CD4-positive, alpha-beta T cell (primary cell): Measurements from ENCODE around the gene EMP3. TPM values are rescaled to one million over a fixed set of nuclear protein-coding genes. Genes with fewer than 3 reads are reported as not detected.
"Not testable (repeated sequence)": the region's sequence is repeated elsewhere in the genome, so short reads cannot be mapped to it uniquely, and the experiment has no call there.

Source experiments
- ATAC-seq: fragments of 200-7000 bp; cut with Tn5 transposase; one replicate; pipeline ENCODE4 v1.10.0; 2022; ENCODE audit warnings: mild to moderate bottlenecking; ENCODE audit not compliant: poor library complexity
- CTCF ChIA-PET: fragments of 350-600 bp; sonication (Branson Sonifier 250); formaldehyde crosslinking; loops from one replicate; lab custom pipeline; 2021; ENCODE audit warnings: antibody characterized with exemption, inconsistent platforms; lab: Charles Lee
- POLR2A ChIA-PET: fragments of 350-600 bp; sonication (Branson Sonifier 250); formaldehyde crosslinking; loops from one replicate; lab custom pipeline; 2021; ENCODE audit warnings: antibody characterized with exemption, inconsistent platforms; lab: Charles Lee
- DNase-seq, 14 experiments: peaks; one replicate each; pipeline ENCODE4 v3.0.0-alpha.2; 2013 to 2020; ENCODE audit warnings: mixed read lengths in 2 of 14
- H3K27ac ChIP-seq, 2 donors: one replicate each; pipeline versions ENCODE4 v1.5.1 to v1.7.0; 2013; ENCODE audit warnings: low read length in 2 of 2, low read depth in 1 of 2, mild to moderate bottlenecking in 1 of 2
- H3K27me3 ChIP-seq, 2 experiments: 1 replicate in 1 of 2; 2 replicates in 1 of 2; pipeline versions ENCODE4 v1.6.1 to v1.7.0; 2013; ENCODE audit warnings: low read length in 2 of 2, control low read depth in 1 of 2, mild to moderate bottlenecking in 1 of 2, moderate library complexity in 1 of 2; ENCODE audit not compliant: insufficient read depth in 2 of 2, control insufficient read depth in 1 of 2
- H3K36me3 ChIP-seq: one replicate; pipeline ENCODE4 v1.6.1; 2013; ENCODE audit warnings: low read length, control low read depth; ENCODE audit not compliant: insufficient read depth
- H3K4me1 ChIP-seq: one replicate; pipeline ENCODE4 v1.6.1; 2013; ENCODE audit warnings: low read length, control low read depth; ENCODE audit not compliant: insufficient read depth
- H3K4me3 ChIP-seq: one replicate; pipeline ENCODE4 v1.5.1; 2013; ENCODE audit warnings: mild to moderate bottlenecking, low read length, moderate library complexity
- H3K9me3 ChIP-seq, 2 experiments: 1 replicate in 1 of 2; 2 replicates in 1 of 2; pipeline versions ENCODE4 v1.6.1 to v1.7.0; 2013; ENCODE audit warnings: low read length in 2 of 2, mild to moderate bottlenecking in 2 of 2, control low read depth in 1 of 2, moderate library complexity in 1 of 2; ENCODE audit not compliant: control insufficient read depth in 1 of 2, insufficient read depth in 1 of 2
- H3K27ac Mint-ChIP-seq: one replicate; pipeline ENCODE4 v1.8.0; 2020; ENCODE audit warnings: mixed read lengths
- H3K27me3 Mint-ChIP-seq: one replicate; pipeline ENCODE4 v1.8.0; 2021; ENCODE audit warnings: mixed read lengths
- H3K36me3 Mint-ChIP-seq: one replicate; pipeline ENCODE4 v1.8.0; 2021; ENCODE audit warnings: low read depth, mixed read lengths
- H3K4me1 Mint-ChIP-seq: one replicate; pipeline ENCODE4 v1.8.0; 2021; ENCODE audit warnings: low read depth, mixed read lengths
- H3K4me3 Mint-ChIP-seq: one replicate; pipeline ENCODE4 v1.8.0; 2020; ENCODE audit warnings: mild to moderate bottlenecking, mixed read lengths
- H3K9me3 Mint-ChIP-seq: one replicate; pipeline ENCODE4 v1.8.0; 2020; ENCODE audit warnings: mixed read lengths
- CTCF ChIP-seq: fragments of 200-600 bp; IDR thresholded peaks from one replicate; pipeline ENCODE4 v1.8.0; 2022; ENCODE audit warnings: antibody characterized with exemption, mild to moderate bottlenecking
- intact Hi-C, 2 experiments: fragments of 100-400 bp; cut with DNase I in 1 of 2; cut with micrococcal nuclease in 1 of 2; formaldehyde crosslinking; loops; one replicate each; pipeline versions ENCODE4 v1.15.1 to v1.9.0; 2023 to 2025; cut with DNase I, micrococcal nuclease
- total RNA-seq, 174 experiments: library from RNA in 2 of 174; stranded (reverse) in 2 of 174; gene quantifications; one replicate each; pipeline ENCODE4 v1.2.3 and lab custom pipeline; 2021 to 2026

EMP3 gene
- total RNA-seq, 2 experiments from 2014 or later = 185 to 201 TPM

GRCh38 chr19:48303866-48304265 lies 21.5 kb upstream of the EMP3 start:
- no peak for DNase-seq
- H3K4me3 ChIP-seq = no peak overlapping the region
- Mint-ChIP-seq H3K27me3 (no peaks in the 10 kb centered on the region), H3K4me1 (no peaks in the 10 kb centered on the region), H3K9me3 (no peaks in the 10 kb centered on the region), H3K4me3 (no peak overlapping the region), H3K36me3 (no peaks in the 10 kb centered on the region), H3K27ac (no peak overlapping the region)
- H3K9me3 ChIP-seq = no peaks in the 10 kb centered on the region
- H3K36me3 ChIP-seq = no peaks in the 10 kb centered on the region
- ChIA-PET POLR2A (no interaction called here), CTCF (no interaction called here)
- no peaks in the 10 kb centered on the region for H3K4me1 ChIP-seq
- no peak for TF ChIP-seq CTCF
- intact Hi-C loops = no loop called here
- ATAC-seq = no peak
- H3K27ac ChIP-seq = no peak overlapping the region
- no peaks in the 10 kb centered on the region for H3K27me3 ChIP-seq

- no peak overlapping the region for H3K27ac Mint-ChIP-seq
- H3K9me3 ChIP-seq = no peaks in the 10 kb centered on the region
- H3K9me3 Mint-ChIP-seq = no peaks in the 10 kb centered on the region
- H3K27ac ChIP-seq = no peak overlapping the region
- DNase-seq (no peak), ATAC-seq (no peak)
- H3K4me3 Mint-ChIP-seq = no peak overlapping the region
- H3K36me3 Mint-ChIP-seq = no peaks in the 10 kb centered on the region
- no peaks in the 10 kb centered on the region for H3K36me3 ChIP-seq
- no peaks in the 10 kb centered on the region for H3K4me1 ChIP-seq
- POLR2A ChIA-PET = interaction anchor here (1.1 to 1.2 kb wide), 2 partner anchors 24 to 25 kb away, joined by 3 to 4 read pairs; no protein-coding TSS in a partner anchor
- no peaks in the 10 kb centered on the region for H3K27me3 Mint-ChIP-seq
- no peak overlapping the region for H3K4me3 ChIP-seq
- no peaks in the 10 kb centered on the region for H3K4me1 Mint-ChIP-seq
- intact Hi-C loops = no loop called here
- CTCF ChIA-PET = interaction anchor here (2.0 kb wide), 1 partner anchor 25 kb away, joined by 5 read pairs; no protein-coding TSS in a partner anchor
- TF ChIP-seq CTCF = no peak
- no peaks in the 10 kb centered on the region for H3K27me3 ChIP-seq
These were observed 16.4 kb upstream of the EMP3 start for GRCh38 chr19:48308631-48309586.

- H3K9me3 ChIP-seq, DNase-seq, ATAC-seq, CTCF ChIA-PET, H3K4me1 Mint-ChIP-seq, H3K27ac ChIP-seq, H3K9me3 Mint-ChIP-seq, H3K27me3 ChIP-seq, H3K36me3 ChIP-seq, H3K4me1 ChIP-seq, H3K4me3 ChIP-seq, H3K27ac Mint-ChIP-seq, H3K4me3 Mint-ChIP-seq, H3K36me3 Mint-ChIP-seq, H3K27me3 Mint-ChIP-seq: not testable (repeated sequence)
- intact Hi-C loops = loop anchor here in 1 of 2 experiments (10.0 kb wide), 1 partner anchor 275 kb away; no protein-coding TSS in a partner anchor
- POLR2A ChIA-PET = interaction anchor here (1.2 kb wide), 1 partner anchor 23 kb away, joined by 4 read pairs; no protein-coding TSS in a partner anchor
These were observed 15.6 kb upstream of the EMP3 start for GRCh38 chr19:48309731-48310130.
